K562 (cell line): ENCODE measurements around the gene FTL. TPM values are rescaled to one million over a fixed set of nuclear protein-coding genes. Genes with fewer than 3 reads are reported as not detected.

Experiments
- ATAC-seq: fragments of 200-7000 bp; cut with Tn5 transposase; 3 replicates; pipeline ENCODE4 v1.9.1; 2020; ENCODE audit warnings: moderate library complexity
- BruUV-seq: library from RNA; stranded (reverse); fragments of 400-500 nt; replicated peaks from 2 replicates; lab custom pipeline; 2021; lab: Mats Ljungman, UMichigan
- CTCF ChIA-PET: fragments of 300-600 bp; formaldehyde crosslinking; extraction: SDS; loops from one replicate; lab custom pipeline; 2021; ENCODE audit warnings: low intra/inter-chr PET ratio; lab: Yijun Ruan, JAX
- POLR2A ChIA-PET: fragments of 300-600, 350-650 bp; sonication (Branson Sonifier 250); formaldehyde crosslinking; extraction: SDS; loops from one replicate; lab custom pipeline; 2021; ENCODE audit warnings: antibody characterized with exemption, inconsistent platforms; lab: Yijun Ruan, JAX
- DNase-seq, 4 experiments: peaks; one replicate each; pipeline versions ENCODE4 v3.0.0 to v3.0.0-alpha.2; 2011 to 2018; ENCODE audit warnings: low spot score in 3 of 4, mixed read lengths in 3 of 4; ENCODE audit errors: extremely low read depth in 1 of 4
- FAIRE-seq: peaks from 2 replicates; lab custom pipeline; 2011; peaks lifted over from hg19 to GRCh38; lab: Jason Lieb, UNC
- H2AFZ ChIP-seq: 2 replicates; pipeline ENCODE4 v1.6.0; 2011; ENCODE audit warnings: low read depth, low read length, control low read depth, inconsistent platforms
- H3K27ac ChIP-seq: fragments of 200-600 bp; 3 replicates; pipeline ENCODE4 v1.8.0; 2011; ENCODE audit warnings: low read depth, mild to moderate bottlenecking, control low read depth, inconsistent platforms, low read length, moderate library complexity, mixed read lengths; ENCODE audit errors: extremely low read depth
- H3K27me3 ChIP-seq, 2 experiments: fragments of 300-600 bp in 1 of 2; 2 replicates in 1 of 2; 3 replicates in 1 of 2; pipeline versions ENCODE4 v1.6.0 to v1.8.0; 2011; ENCODE audit warnings: inconsistent platforms in 2 of 2, low read length in 2 of 2, mild to moderate bottlenecking in 1 of 2, mixed read lengths in 1 of 2, moderate library complexity in 1 of 2; ENCODE audit not compliant: control insufficient read depth in 2 of 2, insufficient read depth in 2 of 2
- H3K36me3 ChIP-seq: fragments of 300-600 bp; 3 replicates; pipeline ENCODE4 v1.8.0; 2011; ENCODE audit warnings: mild to moderate bottlenecking, low read length, inconsistent platforms; ENCODE audit not compliant: control insufficient read depth, insufficient read depth
- H3K4me1 ChIP-seq, 2 experiments: fragments of 200-600 bp in 1 of 2; replicated peaks in 1 of 2; 2 replicates in 1 of 2; 3 replicates in 1 of 2; pipeline versions ENCODE4 v1.5.1 to v1.8.0; 2011; ENCODE audit warnings: inconsistent platforms in 2 of 2, low read length in 2 of 2, mild to moderate bottlenecking in 1 of 2, mixed read lengths in 1 of 2, moderate library complexity in 1 of 2; ENCODE audit not compliant: control insufficient read depth in 2 of 2, insufficient read depth in 2 of 2
- H3K4me2 ChIP-seq: 2 replicates; pipeline ENCODE4 v1.6.1; 2011; ENCODE audit warnings: low read length, control low read depth, inconsistent platforms, mixed read lengths; ENCODE audit not compliant: insufficient read depth
- H3K4me3 ChIP-seq: fragments of 200-600 bp; sonication (generic), shearing (Covaris generic); 2 replicates; pipeline ENCODE4 v1.5.1; 2016; ENCODE audit warnings: control low read depth, inconsistent platforms
- H3K79me2 ChIP-seq: fragments of 200-600 bp; 3 replicates; pipeline ENCODE4 v1.8.0; 2011; ENCODE audit warnings: low read length, inconsistent platforms; ENCODE audit not compliant: control insufficient read depth, insufficient read depth
- H3K9ac ChIP-seq, 2 experiments: 2 replicates each; pipeline versions ENCODE4 v1.6.0 to v1.6.1; 2011; ENCODE audit warnings: low read depth in 2 of 2, low read length in 2 of 2, control low read depth in 1 of 2, inconsistent platforms in 1 of 2, mild to moderate bottlenecking in 1 of 2, mixed read lengths in 1 of 2; ENCODE audit not compliant: insufficient read depth in 1 of 2
- H3K9me1 ChIP-seq: one replicate; pipeline ENCODE4 v1.6.0; 2011; ENCODE audit warnings: inconsistent platforms, mild to moderate bottlenecking, low read length, moderate library complexity; ENCODE audit not compliant: control insufficient read depth, insufficient read depth
- H3K9me3 ChIP-seq: replicated peaks from 2 replicates; pipeline ENCODE4 v1.5.1; 2011; ENCODE audit warnings: low read depth, low read length, inconsistent platforms; ENCODE audit not compliant: control insufficient read depth, insufficient read depth
- H4K20me1 ChIP-seq: replicated peaks from 2 replicates; pipeline ENCODE4 v1.6.1; 2011; ENCODE audit warnings: low read length, inconsistent platforms, mixed read lengths; ENCODE audit not compliant: control insufficient read depth, insufficient read depth
- JUN ChIP-seq, 2 experiments: sonication (generic) in 1 of 2; formaldehyde crosslinking in 1 of 2; IDR thresholded peaks; 2 replicates each; pipeline versions ENCODE4 v1.6.1 to v1.8.0; 2012 to 2022; ENCODE audit warnings: borderline replicate concordance in 2 of 2, mild to moderate bottlenecking in 2 of 2, improper control_type of control experiment in 1 of 2, low read depth in 1 of 2, low read length in 1 of 2, missing genetic modification reagents in 1 of 2
- PHF20 ChIP-seq: fragments of 450-650 bp; IDR thresholded peaks from 2 replicates; pipeline ENCODE4 v1.6.1; 2018; ENCODE audit not compliant: partially characterized antibody
- POLR2G ChIP-seq: fragments of 200-400 bp; formaldehyde crosslinking; IDR thresholded peaks from 2 replicates; pipeline ENCODE4 v1.6.1; 2017; ENCODE audit warnings: low read depth, mild to moderate bottlenecking, antibody characterized with exemption, low read length, moderate library complexity
- POLR3G ChIP-seq: IDR thresholded peaks from 2 replicates; pipeline ENCODE4 v1.6.1; 2011; ENCODE audit not compliant: insufficient read length, insufficient replicate concordance; ENCODE audit errors: extremely low read depth
- PTBP1 ChIP-seq: fragments of 200-400 bp; formaldehyde crosslinking; IDR thresholded peaks from 2 replicates; pipeline ENCODE4 v1.6.1; 2017; ENCODE audit warnings: low read depth, low read length
- RBFOX2 ChIP-seq: fragments of 200-400 bp; formaldehyde crosslinking; IDR thresholded peaks from 2 replicates; pipeline ENCODE4 v1.6.1; 2017; ENCODE audit warnings: low read depth, mild to moderate bottlenecking, low read length, moderate library complexity
- ZBTB9 ChIP-seq: fragments of 450-650 bp; formaldehyde crosslinking; IDR thresholded peaks from 2 replicates; pipeline ENCODE4 v1.4.0; 2020; ENCODE audit warnings: mild to moderate bottlenecking, moderate library complexity
- ZNF583 ChIP-seq: fragments of 250-450 bp; sonication (Bioruptor Pico); IDR thresholded peaks from 2 replicates; pipeline ENCODE4 v1.4.0; 2020
- WGBS: fragments of 100-300 bp; shearing (Covaris generic); methylation state at CpG from one replicate; pipeline ENCODE4 v1.1.6; 2016; ENCODE audit warnings: low coverage, mixed read lengths; ENCODE audit not compliant: insufficient coverage; ENCODE audit errors: missing lambda C conversion rate; 5-methylcytosine and 5-hydroxymethylcytosine counted together
- in situ Hi-C: fragments of 300-500 bp; cut with MboI; formaldehyde crosslinking; loops from 4 replicates; pipeline ENCODE4 v1.15.0; 2018; ENCODE audit warnings: inconsistent platforms, mixed read lengths
- intact Hi-C: fragments of 100-400 bp; cut with micrococcal nuclease; formaldehyde crosslinking; loops from 2 replicates; pipeline ENCODE4 v1.14.2; 2022
- polyA plus RNA-seq, 8 experiments: library from polyadenylated mRNA; depleted of rRNA in 4 of 8; stranded (reverse) in 5 of 8; unstranded in 3 of 8; fragments of >200 nt; fragmentation: Nextera tagmentation in 2 of 8; fragmentation: Illumina TruSeq in 1 of 8; extraction: Ambion mirVana in 2 of 8; extraction: Trizol in 1 of 8; gene quantifications; 2 replicates each; pipeline versions ENCODE4 v1.2.1 to v1.2.3, GENCODE V29; 2011 to 2014; ENCODE audit warnings: inconsistent platforms in 1 of 8, missing spikeins in 1 of 8
- total RNA-seq, 7 experiments: library from RNA; depleted of rRNA in 6 of 7; stranded (reverse); fragments of >200 nt in 6 of 7; fragmentation: Illumina TruSeq in 2 of 7; extraction: Trizol in 2 of 7; gene quantifications; 2 replicates each; pipeline versions ENCODE4 v1.2.1 to v1.2.3, GENCODE V29; 2011 to 2021; ENCODE audit warnings: low replicate concordance in 1 of 7

The FTL gene
- total and polyA plus RNA-seq, 9 of the 15 experiments (the other 6 are each of a cell fraction or from before 2014, with no cell fraction given), result 1,231 to 27,415 (median 3,965) TPM

GRCh38 chr19:49004133-49004532 lies 39.0 kb downstream of the FTL start:
- CTCF ChIA-PET, result no interaction called here
- no TSS peak for BruUV-seq

More at GRCh38 chr19:49004133-49004532, 39.0 kb downstream of the FTL start:
- DNase-seq, result no peak
- intact Hi-C loops, result no loop called here
- Histone ChIP-seq H3K9me1 (peaks cover 4% of the 10 kb centered on the region), H3K27ac (no peak overlapping the region), H3K27me3 (no peaks in the 10 kb centered on the region), H4K20me1 (0 out of 2 replicates have a peak, but pooled peaks cover 2% of the 10 kb centered on the region), H3K9ac (no peak overlapping the region)
- WGBS, result 98% methylated on average over 15 of the region's 15 CpGs
- no peak for TF ChIP-seq PHF20
- no peak for TF ChIP-seq JUN (IDR thresholded peaks at IDR 0.05; ENCODE audit: borderline replicate concordance, low read depth, low read length)
- TF ChIP-seq JUN (CRISPR knock-in tag; IDR thresholded peaks at IDR 0.05; ENCODE audit: borderline replicate concordance), result no peak
- no peak for TF ChIP-seq ZNF583
- TF ChIP-seq RBFOX2, result peak; percentile 50
- no peak for TF ChIP-seq POLR3G
- 0 out of 2 replicates have a peak, but pooled peaks have one; percentile 35 for TF ChIP-seq POLR2G
- no peak for TF ChIP-seq ZBTB9 (CRISPR knock-in tag)
- TF ChIP-seq PTBP1, result no peak
- TF ChIP-seq, all 486 proteins: peak for 2
- no peak overlapping the region for H3K4me2 ChIP-seq
- peaks cover 77% of the 10 kb centered on the region for H3K36me3 ChIP-seq
- no peak overlapping the region for H2AFZ ChIP-seq
- POLR2A ChIA-PET, result interaction anchor here (0.7 to 1.1 kb wide), 3 partner anchors 9 to 20 kb away, joined by 3 to 5 read pairs (median 4); no protein-coding TSS in a partner anchor
- in situ Hi-C loops, result no loop called here
- FAIRE-seq (no peak), ATAC-seq (no peak)
- H3K4me3 ChIP-seq, result no peak overlapping the region
- H3K4me1 ChIP-seq, result no peaks in the 10 kb centered on the region; a peak in 2 of 5 replicates
- H3K9me3 ChIP-seq, result no peaks in the 10 kb centered on the region
- peaks cover 9% of the 10 kb centered on the region for H3K79me2 ChIP-seq
